ENCODE data around the gene NPAS1.
A peak's percentile ranks its signal among the peaks of the same experiment; 100 is the strongest.

NPAS1 gene

DNA sequence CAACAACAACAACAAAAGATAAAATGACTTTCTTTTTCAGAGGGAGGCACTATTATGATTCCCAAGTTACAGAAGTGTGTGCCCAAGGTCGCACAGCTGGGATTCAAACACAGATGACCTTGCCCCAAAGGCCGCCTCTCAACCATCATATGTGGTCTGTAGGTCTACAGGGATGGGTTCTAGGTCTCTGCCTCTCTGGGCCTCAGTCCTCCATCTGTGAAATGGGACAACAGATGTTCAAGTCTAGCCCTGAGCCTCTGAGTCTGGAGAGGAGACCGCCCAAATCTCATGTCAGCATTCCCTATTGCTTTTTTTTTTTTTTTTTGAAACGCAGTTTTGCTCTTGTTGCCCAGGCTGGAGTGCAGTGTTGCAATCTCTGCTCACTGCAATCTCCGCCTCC lies 4.9 kb downstream of the NPAS1 start:
- no peak for TF ChIP-seq CTCF (IDR thresholded peaks at IDR 0.05)
- Histone ChIP-seq H3K4me3 (no peak overlapping the region), H3K27ac (no peak overlapping the region)
- DNase-seq (ENCODE audit: low spot score) = no peak

DNA sequence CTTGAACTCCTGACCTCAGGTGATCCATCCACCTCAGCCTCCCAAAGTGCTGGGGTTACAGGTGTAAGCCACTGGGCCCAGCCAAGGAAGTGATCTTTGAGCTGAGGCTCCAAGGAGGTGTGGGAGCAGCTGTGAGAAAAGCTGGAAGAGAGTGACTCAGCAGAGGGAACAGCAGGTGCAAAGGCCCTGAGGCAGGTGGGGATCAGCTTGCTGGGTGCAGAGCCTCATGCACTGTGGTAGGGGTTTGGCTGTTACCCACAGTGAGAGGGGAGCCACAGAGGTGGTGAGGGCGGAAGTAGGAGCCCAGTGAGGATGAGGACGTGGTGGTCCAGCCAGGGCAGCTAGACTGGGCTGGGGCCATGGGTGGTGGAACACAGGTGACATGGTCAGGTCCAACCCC lies 6.5 kb downstream of the NPAS1 start:
- H3K4me3 ChIP-seq = no peak overlapping the region
- no peak overlapping the region for H3K27ac ChIP-seq
- DNase-seq (ENCODE audit: low spot score) = no peak
- TF ChIP-seq CTCF (IDR thresholded peaks at IDR 0.05) = no peak

GRCh38 chr19:47026889-47027288 lies 7.3 kb downstream of the NPAS1 start:
- no peak for DNase-seq (ENCODE audit: low spot score)
- Histone ChIP-seq H3K4me3 (no peak overlapping the region), H3K27ac (no peak overlapping the region)
- no peak for TF ChIP-seq CTCF (IDR thresholded peaks at IDR 0.05)

GRCh38 chr19:47027586-47028088 lies 8.0 kb downstream of the NPAS1 start:
- Histone ChIP-seq H3K4me3 (no peak overlapping the region), H3K27ac (no peak overlapping the region)
- no peak for TF ChIP-seq CTCF (IDR thresholded peaks at IDR 0.05)
- DNase-seq (ENCODE audit: low spot score) = no peak

DNA sequence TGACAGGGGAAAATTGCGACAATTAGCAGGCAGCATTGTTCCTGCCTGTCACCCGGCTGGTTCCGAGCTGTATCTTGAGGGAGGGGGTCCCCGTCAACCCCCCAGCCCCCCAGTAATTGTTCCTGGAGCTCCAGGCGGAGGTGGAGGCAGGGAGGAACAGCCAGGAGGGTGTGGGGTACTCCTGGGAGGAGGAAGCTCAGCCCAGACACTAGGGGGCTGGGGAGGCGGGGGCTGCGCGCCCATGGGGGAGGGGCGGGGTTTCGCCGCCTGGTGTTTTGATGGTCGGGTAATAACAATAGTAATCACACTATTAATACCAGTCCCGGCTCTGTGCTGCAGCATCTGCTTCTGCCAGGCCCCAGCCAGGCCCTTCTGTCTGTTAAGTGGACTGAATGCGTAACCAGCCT lies 8.6 kb downstream of the NPAS1 start:
- DNase-seq (ENCODE audit: low spot score) = no peak
- no peak overlapping the region for H3K4me3 ChIP-seq
- no peak for TF ChIP-seq CTCF (IDR thresholded peaks at IDR 0.05)
- H3K27ac ChIP-seq = no peak overlapping the region

GRCh38 chr19:47032171-47032811 lies 12.7 kb downstream of the NPAS1 start:
- no peak for DNase-seq (ENCODE audit: low spot score)
- Histone ChIP-seq H3K27ac (no peak overlapping the region), H3K4me3 (no peak overlapping the region)
- peak; percentile 83 for TF ChIP-seq CTCF (IDR thresholded peaks at IDR 0.05)
